Measurements from ENCODE around the gene SEMG2. TPM values are rescaled to one million over a fixed set of nuclear protein-coding genes. Genes with fewer than 3 reads are reported as not detected.

SEMG2 gene
- total and polyA plus RNA-seq, 10 of the 15 experiments (the other 5 are each of a cell fraction or from before 2014, with no cell fraction given): not detected

DNA sequence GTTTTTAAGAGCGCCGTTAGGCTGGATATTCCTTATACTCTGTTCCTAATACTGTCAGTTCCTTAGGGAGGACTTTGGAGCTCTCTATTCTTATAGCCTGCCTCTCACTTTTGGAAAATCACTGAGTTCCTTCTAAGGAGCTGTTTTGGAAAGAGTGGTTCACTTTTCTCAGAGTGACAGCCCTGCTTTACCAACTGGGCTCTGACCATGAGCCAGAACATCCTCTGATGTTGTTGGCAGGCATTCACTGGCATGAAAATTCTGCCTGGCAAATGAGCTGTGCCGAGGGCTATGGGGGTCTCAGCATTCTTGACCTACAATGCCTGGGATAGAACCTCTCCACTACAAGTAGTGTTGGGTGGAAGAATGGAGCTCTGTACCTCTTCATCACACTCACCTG is 29.2 kb upstream of the SEMG2 start (continued):
- no peak for TF ChIP-seq ZBTB4 (CRISPR knock-in tag; IDR thresholded peaks at IDR 0.05)
- no peak for TF ChIP-seq CEBPZ (IDR thresholded peaks at IDR 0.05; ENCODE audit: low read depth, low read length)
- TF ChIP-seq SMAD1 (IDR thresholded peaks at IDR 0.05; ENCODE audit: low read depth, partially characterized antibody): no peak
- TF ChIP-seq MLLT1 (IDR thresholded peaks at IDR 0.05): no peak
- no peak for TF ChIP-seq PAX8 (IDR thresholded peaks at IDR 0.05)
- TF ChIP-seq YY1 (IDR thresholded peaks at IDR 0.05; ENCODE audit: low read depth, low read length): no peak
- no peak for TF ChIP-seq GATAD2B (conservative IDR thresholded peaks at IDR 0.05; ENCODE audit: low read depth)
- TF ChIP-seq HDAC2 (IDR thresholded peaks at IDR 0.05): no peak
- no peak for TF ChIP-seq BRCA1 (IDR thresholded peaks at IDR 0.05; ENCODE audit: low read depth, low read length)
- TF ChIP-seq FOXM1 (IDR thresholded peaks at IDR 0.05; ENCODE audit: low read depth, low read length): no peak
- no peak for TF ChIP-seq NR2F1 (conservative IDR thresholded peaks at IDR 0.05)
- TF ChIP-seq NFYA (IDR thresholded peaks at IDR 0.05; ENCODE audit: borderline replicate concordance, low read depth, low read length): no peak

Measured in GM12878 (cell line).